C4-2B (cell line): ENCODE data around the gene SEZ6L.

Experiments used
- H3K27ac ChIP-seq: fragments of 450-650 bp; 2 replicates; pipeline ENCODE4 v1.5.1; 2017
- CTCF ChIP-seq: fragments of 450-650 bp; conservative IDR thresholded peaks from 2 replicates; pipeline ENCODE4 v1.5.1; 2017; ENCODE audit warnings: mild to moderate bottlenecking
- ZFX ChIP-seq: fragments of 450-650 bp; IDR thresholded peaks from 2 replicates; pipeline ENCODE4 v1.6.1; 2017

Gene SEZ6L

GRCh38 chr22:26269572-26269971, 100.3 kb downstream of the SEZ6L start:
- TF ChIP-seq ZFX, result no peak
- no peak for TF ChIP-seq CTCF
- no peak overlapping the region for H3K27ac ChIP-seq

GRCh38 chr22:26271427-26271826, 102.2 kb downstream of the SEZ6L start:
- H3K27ac ChIP-seq, result no peak overlapping the region
- TF ChIP-seq ZFX (no peak), CTCF (no peak)

- no peak overlapping the region for H3K27ac ChIP-seq
- TF ChIP-seq ZFX, result no peak
- TF ChIP-seq CTCF, result no peak
Measured at GRCh38 chr22:26273011-26273675, 103.9 kb downstream of the SEZ6L start.

- TF ChIP-seq ZFX (no peak), CTCF (no peak)
- H3K27ac ChIP-seq, result no peak overlapping the region
Measured at GRCh38 chr22:26276529-26277160, 107.4 kb downstream of the SEZ6L start.

GRCh38 chr22:26281941-26282340, 112.7 kb downstream of the SEZ6L start:
- H3K27ac ChIP-seq, result no peak overlapping the region
- TF ChIP-seq CTCF, result no peak
- no peak for TF ChIP-seq ZFX

GRCh38 chr22:26283330-26283729, 114.1 kb downstream of the SEZ6L start:
- TF ChIP-seq CTCF (no peak), ZFX (no peak)
- H3K27ac ChIP-seq, result no peak overlapping the region

GRCh38 chr22:26285632-26286031, 116.4 kb downstream of the SEZ6L start:
- H3K27ac ChIP-seq, result no peak overlapping the region
- TF ChIP-seq CTCF (no peak), ZFX (no peak)
